PC-9 (cell line): ENCODE data around the gene SLC24A4. TPM values are rescaled to one million over a fixed set of nuclear protein-coding genes. Genes with fewer than 3 reads are reported as not detected.

Experiments used
- BruUV-seq: library from RNA; stranded (reverse); fragments of 400-500 nt; replicated peaks from 2 replicates; lab custom pipeline; 2021; lab: Mats Ljungman, UMichigan
- CTCF ChIA-PET: fragments of 300-600 bp; sonication (Branson Sonifier 250); formaldehyde crosslinking; loops from one replicate; lab custom pipeline; 2022; ENCODE audit warnings: antibody characterized with exemption; lab: Charles Lee
- POLR2A ChIA-PET: fragments of 300-600 bp; sonication (Branson Sonifier 250); formaldehyde crosslinking; loops from one replicate; lab custom pipeline; 2022; ENCODE audit warnings: antibody characterized with exemption; ENCODE audit not compliant: unreplicated experiment; lab: Charles Lee
- DNase-seq, 2 experiments: peaks; one replicate each; pipeline versions ENCODE4 v3.0.0 to v3.0.0-alpha.2; 2015 to 2022; ENCODE audit warnings: mixed read lengths in 1 of 2
- H2AFZ ChIP-seq: fragments of 200-600 bp; sonication (generic); 2 replicates; pipeline ENCODE4 v1.8.1; 2017; ENCODE audit warnings: antibody characterized with exemption
- H3F3A ChIP-seq: fragments of 200-600 bp; sonication (generic); 2 replicates; pipeline ENCODE4 v1.8.1; 2017; ENCODE audit warnings: antibody characterized with exemption, mild to moderate bottlenecking, low read depth; ENCODE audit not compliant: insufficient read depth
- H3K27ac ChIP-seq: fragments of 200-600 bp; sonication (generic); 2 replicates; pipeline ENCODE4 v1.6.1; 2016; ENCODE audit warnings: mixed run types
- H3K27me3 ChIP-seq: fragments of 200-600 bp; sonication (generic); 2 replicates; pipeline ENCODE4 v1.6.1; 2016; ENCODE audit warnings: low read depth, mixed run types; ENCODE audit not compliant: insufficient read depth
- H3K36me3 ChIP-seq: fragments of 200-600 bp; sonication (generic); 2 replicates; pipeline ENCODE4 v1.6.1; 2016; ENCODE audit warnings: low read depth, mixed run types
- H3K4me1 ChIP-seq: fragments of 200-600 bp; sonication (generic); replicated peaks from 2 replicates; pipeline ENCODE4 v1.6.1; 2016; ENCODE audit warnings: mixed run types; ENCODE audit not compliant: insufficient read depth
- H3K4me2 ChIP-seq: fragments of 200-600 bp; sonication (generic); 2 replicates; pipeline ENCODE4 v1.6.1; 2017; ENCODE audit warnings: mixed run types
- H3K4me3 ChIP-seq: fragments of 200-600 bp; sonication (generic); 2 replicates; pipeline ENCODE4 v1.6.1; 2016; ENCODE audit warnings: mixed run types
- H3K79me2 ChIP-seq: fragments of 200-600 bp; sonication (generic); 2 replicates; pipeline ENCODE4 v1.6.1; 2017; ENCODE audit warnings: low read depth, mixed run types
- H3K9me2 ChIP-seq: fragments of 200-600 bp; sonication (generic); 2 replicates; pipeline ENCODE4 v1.8.1; 2017; ENCODE audit warnings: mild to moderate bottlenecking; ENCODE audit not compliant: insufficient read depth
- H3K9me3 ChIP-seq: fragments of 200-600 bp; sonication (generic); 2 replicates; pipeline ENCODE4 v1.8.1; 2016; ENCODE audit warnings: low read depth; ENCODE audit not compliant: insufficient read depth
- H4K20me1 ChIP-seq: fragments of 200-600 bp; sonication (generic); 2 replicates; pipeline ENCODE4 v1.8.1; 2017; ENCODE audit not compliant: insufficient read depth
- EZH2 ChIP-seq: fragments of 200-600 bp; sonication (generic); IDR thresholded peaks from 2 replicates; pipeline ENCODE4 v1.8.0; 2017; ENCODE audit warnings: antibody characterized with exemption, low read depth
- intact Hi-C: fragments of 100-400 bp; cut with micrococcal nuclease; formaldehyde crosslinking; loops from one replicate; pipeline ENCODE4 v1.10.0; 2022; ENCODE audit not compliant: unreplicated experiment
- total RNA-seq: library from RNA; stranded (reverse); gene quantifications from 2 replicates; pipeline ENCODE4 v1.2.3, GENCODE V29; 2021
- TF ChIP-seq, protein P1 (sequence below): fragments of 200-600 bp; sonication (generic); conservative IDR thresholded peaks from 2 replicates; pipeline ENCODE4 v1.6.1; 2017; ENCODE audit warnings: mixed run types, antibody characterized with exemption, mild to moderate bottlenecking, moderate library complexity

SLC24A4 gene
- total RNA-seq, 1 experiment from 2014 or later, result not detected

GRCh38 chr14:92407410-92407809 lies 84.4 kb downstream of the SLC24A4 start:
- no peak overlapping the region for H3K4me3 ChIP-seq
- no TSS peak for BruUV-seq
- peaks cover 11% of the 10 kb centered on the region for H3K9me3 ChIP-seq
- no peak for DNase-seq
- no peaks in the 10 kb centered on the region for H3K9me2 ChIP-seq
- no peak overlapping the region for H2AFZ ChIP-seq
- intact Hi-C loops, result no loop called here
- H3F3A ChIP-seq, result no peaks in the 10 kb centered on the region
- no peaks in the 10 kb centered on the region for H3K79me2 ChIP-seq
- H3K27me3 ChIP-seq, result no peaks in the 10 kb centered on the region
- no peaks in the 10 kb centered on the region for H4K20me1 ChIP-seq
- peaks cover 21% of the 10 kb centered on the region for H3K4me1 ChIP-seq
- no peak for TF ChIP-seq EZH2
- TF ChIP-seq, protein P1, sequence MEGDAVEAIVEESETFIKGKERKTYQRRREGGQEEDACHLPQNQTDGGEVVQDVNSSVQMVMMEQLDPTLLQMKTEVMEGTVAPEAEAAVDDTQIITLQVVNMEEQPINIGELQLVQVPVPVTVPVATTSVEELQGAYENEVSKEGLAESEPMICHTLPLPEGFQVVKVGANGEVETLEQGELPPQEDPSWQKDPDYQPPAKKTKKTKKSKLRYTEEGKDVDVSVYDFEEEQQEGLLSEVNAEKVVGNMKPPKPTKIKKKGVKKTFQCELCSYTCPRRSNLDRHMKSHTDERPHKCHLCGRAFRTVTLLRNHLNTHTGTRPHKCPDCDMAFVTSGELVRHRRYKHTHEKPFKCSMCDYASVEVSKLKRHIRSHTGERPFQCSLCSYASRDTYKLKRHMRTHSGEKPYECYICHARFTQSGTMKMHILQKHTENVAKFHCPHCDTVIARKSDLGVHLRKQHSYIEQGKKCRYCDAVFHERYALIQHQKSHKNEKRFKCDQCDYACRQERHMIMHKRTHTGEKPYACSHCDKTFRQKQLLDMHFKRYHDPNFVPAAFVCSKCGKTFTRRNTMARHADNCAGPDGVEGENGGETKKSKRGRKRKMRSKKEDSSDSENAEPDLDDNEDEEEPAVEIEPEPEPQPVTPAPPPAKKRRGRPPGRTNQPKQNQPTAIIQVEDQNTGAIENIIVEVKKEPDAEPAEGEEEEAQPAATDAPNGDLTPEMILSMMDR, result no peak
- ChIA-PET POLR2A (no interaction called here), CTCF (no interaction called here)
- H3K4me2 ChIP-seq, result no peak overlapping the region
- no peak overlapping the region for H3K27ac ChIP-seq
- no peaks in the 10 kb centered on the region for H3K36me3 ChIP-seq

- no peak for DNase-seq
- CTCF ChIA-PET, result no interaction called here
These were observed 86.1 kb downstream of the SLC24A4 start for GRCh38 chr14:92409043-92409442.

GRCh38 chr14:92411135-92411534 lies 88.2 kb downstream of the SLC24A4 start:
- no peak overlapping the region for H3K4me3 ChIP-seq
- no peaks in the 10 kb centered on the region for H3K79me2 ChIP-seq
- BruUV-seq, result no TSS peak
- peaks cover 4% of the 10 kb centered on the region; the same call in 1 of the 2 replicates for H3K9me3 ChIP-seq
- no peaks in the 10 kb centered on the region for H3F3A ChIP-seq
- DNase-seq, result no peak
- ChIA-PET CTCF (no interaction called here), POLR2A (no interaction called here)
- H3K4me2 ChIP-seq, result no peak overlapping the region
- H3K36me3 ChIP-seq, result no peaks in the 10 kb centered on the region
- no peaks in the 10 kb centered on the region for H3K9me2 ChIP-seq
- H3K4me1 ChIP-seq, result peaks cover 14% of the 10 kb centered on the region; the same call in 1 of the 2 replicates
- no peak overlapping the region for H2AFZ ChIP-seq
- no peak for TF ChIP-seq EZH2
- TF ChIP-seq, protein P1, result no peak
- H3K27me3 ChIP-seq, result no peaks in the 10 kb centered on the region
- no peaks in the 10 kb centered on the region for H4K20me1 ChIP-seq
- no peak overlapping the region for H3K27ac ChIP-seq
- intact Hi-C loops, result no loop called here

More at GRCh38 chr14:92409043-92409442, 86.1 kb downstream of the SLC24A4 start:
- no peak overlapping the region for H2AFZ ChIP-seq
- no peaks in the 10 kb centered on the region for H4K20me1 ChIP-seq
- TF ChIP-seq, protein P1, result no peak
- TF ChIP-seq EZH2, result no peak
- H3K36me3 ChIP-seq, result no peaks in the 10 kb centered on the region
- H3K4me2 ChIP-seq, result no peak overlapping the region
- POLR2A ChIA-PET, result no interaction called here
- H3K79me2 ChIP-seq, result no peaks in the 10 kb centered on the region
- H3K9me3 ChIP-seq, result peaks cover 9% of the 10 kb centered on the region; the same call in 1 of the 2 replicates
- H3K27me3 ChIP-seq, result no peaks in the 10 kb centered on the region
- no peaks in the 10 kb centered on the region for H3F3A ChIP-seq
- intact Hi-C loops, result no loop called here
- no peaks in the 10 kb centered on the region for H3K9me2 ChIP-seq
- H3K4me1 ChIP-seq, result peaks cover 21% of the 10 kb centered on the region
- H3K4me3 ChIP-seq, result no peak overlapping the region
- no TSS peak for BruUV-seq
- H3K27ac ChIP-seq, result no peak overlapping the region
